ENCODE data around the gene MIA2.

DNA sequence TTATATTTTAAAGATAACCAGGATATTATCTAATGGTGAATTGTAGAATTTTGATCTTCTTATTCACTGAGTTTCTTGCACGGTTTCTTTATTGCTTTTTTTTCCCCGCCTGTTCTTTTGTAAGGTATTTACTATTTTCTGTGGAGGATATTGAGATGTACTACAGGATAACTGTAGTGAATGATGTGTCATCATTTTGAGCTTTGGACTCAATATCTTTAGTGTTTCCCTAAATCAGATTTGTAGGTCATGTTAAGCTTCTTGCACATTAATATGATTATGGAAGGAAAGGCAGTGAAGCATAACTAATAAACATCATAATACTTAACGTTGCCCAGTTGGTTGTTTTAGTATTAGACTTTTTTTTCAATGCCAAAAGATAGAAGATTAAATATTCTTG, 117.2 kb downstream of the MIA2 start:
- TF ChIP-seq, protein P1, sequence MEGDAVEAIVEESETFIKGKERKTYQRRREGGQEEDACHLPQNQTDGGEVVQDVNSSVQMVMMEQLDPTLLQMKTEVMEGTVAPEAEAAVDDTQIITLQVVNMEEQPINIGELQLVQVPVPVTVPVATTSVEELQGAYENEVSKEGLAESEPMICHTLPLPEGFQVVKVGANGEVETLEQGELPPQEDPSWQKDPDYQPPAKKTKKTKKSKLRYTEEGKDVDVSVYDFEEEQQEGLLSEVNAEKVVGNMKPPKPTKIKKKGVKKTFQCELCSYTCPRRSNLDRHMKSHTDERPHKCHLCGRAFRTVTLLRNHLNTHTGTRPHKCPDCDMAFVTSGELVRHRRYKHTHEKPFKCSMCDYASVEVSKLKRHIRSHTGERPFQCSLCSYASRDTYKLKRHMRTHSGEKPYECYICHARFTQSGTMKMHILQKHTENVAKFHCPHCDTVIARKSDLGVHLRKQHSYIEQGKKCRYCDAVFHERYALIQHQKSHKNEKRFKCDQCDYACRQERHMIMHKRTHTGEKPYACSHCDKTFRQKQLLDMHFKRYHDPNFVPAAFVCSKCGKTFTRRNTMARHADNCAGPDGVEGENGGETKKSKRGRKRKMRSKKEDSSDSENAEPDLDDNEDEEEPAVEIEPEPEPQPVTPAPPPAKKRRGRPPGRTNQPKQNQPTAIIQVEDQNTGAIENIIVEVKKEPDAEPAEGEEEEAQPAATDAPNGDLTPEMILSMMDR (IDR thresholded peaks at IDR 0.05): no peak
- TF ChIP-seq ZFX (IDR thresholded peaks at IDR 0.05; ENCODE audit: borderline replicate concordance): no peak

Data from 22Rv1 (cell line).